Measurements from ENCODE around the gene PKD2.
"Not testable (repeated sequence)": the region's sequence is repeated elsewhere in the genome, so short reads cannot be mapped to it uniquely, and the experiment has no call there.

Gene PKD2

GRCh38 chr4:88106205-88106604 is 98.8 kb downstream of the PKD2 start:
- DNase-seq (ENCODE audit: low read depth in 2 of 2): peak in 1 of 2 donors; percentile 73
- H3K4me3 ChIP-seq (replicated peaks in 1 of 2; ENCODE audit: low read depth in 2 of 2, low read length in 2 of 2): no peak overlapping the region
- TF ChIP-seq CTCF (IDR thresholded peaks at IDR 0.05; ENCODE audit: low read depth, low read length): no peak

GRCh38 chr4:88107406-88108107 is 100.1 kb downstream of the PKD2 start:
- H3K4me3 ChIP-seq (replicated peaks in 1 of 2; ENCODE audit: low read depth in 2 of 2, low read length in 2 of 2): no peak overlapping the region
- no peak for TF ChIP-seq CTCF (IDR thresholded peaks at IDR 0.05; ENCODE audit: low read depth, low read length)
- peak; percentile 18 to 40 for DNase-seq (ENCODE audit: low read depth in 2 of 2)

- not testable (repeated sequence) for H3K4me3 ChIP-seq (replicated peaks in 1 of 2; ENCODE audit: low read depth in 2 of 2, low read length in 2 of 2); DNase-seq (ENCODE audit: low read depth in 2 of 2)
Observed at GRCh38 chr4:88108108-88108465, 100.7 kb downstream of the PKD2 start.

GRCh38 chr4:88108747-88109122 is 101.3 kb downstream of the PKD2 start:
- H3K4me3 ChIP-seq (replicated peaks in 1 of 2; ENCODE audit: low read depth in 2 of 2, low read length in 2 of 2): no peak overlapping the region
- no peak for TF ChIP-seq CTCF (IDR thresholded peaks at IDR 0.05; ENCODE audit: low read depth, low read length)
- peak in 1 of 2 donors; percentile 29 for DNase-seq (ENCODE audit: low read depth in 2 of 2)

- DNase-seq (ENCODE audit: low read depth in 2 of 2): no peak
- no peak overlapping the region for H3K4me3 ChIP-seq (replicated peaks in 1 of 2; ENCODE audit: low read depth in 2 of 2, low read length in 2 of 2)
- no peak for TF ChIP-seq CTCF (IDR thresholded peaks at IDR 0.05; ENCODE audit: low read depth, low read length)
Observed at GRCh38 chr4:88109123-88109881, 101.9 kb downstream of the PKD2 start.

- no peak overlapping the region for H3K4me3 ChIP-seq (replicated peaks in 1 of 2; ENCODE audit: low read depth in 2 of 2, low read length in 2 of 2)
- DNase-seq (ENCODE audit: low read depth in 2 of 2): no peak
- no peak for TF ChIP-seq CTCF (IDR thresholded peaks at IDR 0.05; ENCODE audit: low read depth, low read length)
Observed at GRCh38 chr4:88110826-88111225, 103.4 kb downstream of the PKD2 start.

GRCh38 chr4:88112856-88113255 is 105.4 kb downstream of the PKD2 start:
- DNase-seq (ENCODE audit: low read depth in 2 of 2): no peak
- no peak for TF ChIP-seq CTCF (IDR thresholded peaks at IDR 0.05; ENCODE audit: low read depth, low read length)
- H3K4me3 ChIP-seq (replicated peaks in 1 of 2; ENCODE audit: low read depth in 2 of 2, low read length in 2 of 2): no peak overlapping the region
